ENCODE results near the gene CEMIP.

The CEMIP gene

GRCh38 chr15:80891006-80891405, 111.8 kb downstream of the CEMIP start:
- no peak for TF ChIP-seq CTCF (IDR thresholded peaks at IDR 0.05; ENCODE audit: insufficient read depth, low read length, poor library complexity, severe bottlenecking)
- Histone ChIP-seq H3K27me3 (replicated peaks; ENCODE audit: control insufficient read depth, insufficient read depth, low read length) (no peaks in the 10 kb centered on the region; the same call in none of the 2 replicates), H3K36me3 (ENCODE audit: control insufficient read depth, insufficient read depth, low read length) (no peaks in the 10 kb centered on the region), H3K4me3 (replicated peaks; ENCODE audit: low read depth, low read length) (no peak overlapping the region)
- no peak for DNase-seq (ENCODE audit: extremely low read depth, insufficient read length)

- H3K27me3 ChIP-seq (replicated peaks; ENCODE audit: control insufficient read depth, insufficient read depth, low read length) = no peaks in the 10 kb centered on the region; the same call in none of the 2 replicates
- TF ChIP-seq CTCF (IDR thresholded peaks at IDR 0.05; ENCODE audit: insufficient read depth, low read length, poor library complexity, severe bottlenecking) = no peak
- no peak overlapping the region for H3K4me3 ChIP-seq (replicated peaks; ENCODE audit: low read depth, low read length)
- DNase-seq (ENCODE audit: extremely low read depth, insufficient read length) = no peak
- H3K36me3 ChIP-seq (ENCODE audit: control insufficient read depth, insufficient read depth, low read length) = no peaks in the 10 kb centered on the region
Measured at GRCh38 chr15:80892414-80892813, 113.2 kb downstream of the CEMIP start.

- Histone ChIP-seq H3K27me3 (replicated peaks; ENCODE audit: control insufficient read depth, insufficient read depth, low read length) (no peaks in the 10 kb centered on the region; the same call in 1 of the 2 replicates), H3K4me3 (replicated peaks; ENCODE audit: low read depth, low read length) (no peak overlapping the region), H3K36me3 (ENCODE audit: control insufficient read depth, insufficient read depth, low read length) (no peaks in the 10 kb centered on the region)
- no peak for DNase-seq (ENCODE audit: extremely low read depth, insufficient read length)
- no peak for TF ChIP-seq CTCF (IDR thresholded peaks at IDR 0.05; ENCODE audit: insufficient read depth, low read length, poor library complexity, severe bottlenecking)
Measured at GRCh38 chr15:80893777-80894176, 114.6 kb downstream of the CEMIP start.

GRCh38 chr15:80895091-80895490, 115.9 kb downstream of the CEMIP start:
- TF ChIP-seq CTCF (IDR thresholded peaks at IDR 0.05; ENCODE audit: insufficient read depth, low read length, poor library complexity, severe bottlenecking) = no peak
- H3K4me3 ChIP-seq (replicated peaks; ENCODE audit: low read depth, low read length) = no peak overlapping the region
- H3K27me3 ChIP-seq (replicated peaks; ENCODE audit: control insufficient read depth, insufficient read depth, low read length) = no peaks in the 10 kb centered on the region; the same call in 1 of the 2 replicates
- no peaks in the 10 kb centered on the region for H3K36me3 ChIP-seq (ENCODE audit: control insufficient read depth, insufficient read depth, low read length)
- DNase-seq (ENCODE audit: extremely low read depth, insufficient read length) = no peak

- no peak for DNase-seq (ENCODE audit: extremely low read depth, insufficient read length)
- no peak for TF ChIP-seq CTCF (IDR thresholded peaks at IDR 0.05; ENCODE audit: insufficient read depth, low read length, poor library complexity, severe bottlenecking)
- no peaks in the 10 kb centered on the region; the same call in 1 of the 2 replicates for H3K27me3 ChIP-seq (replicated peaks; ENCODE audit: control insufficient read depth, insufficient read depth, low read length)
- H3K36me3 ChIP-seq (ENCODE audit: control insufficient read depth, insufficient read depth, low read length) = no peaks in the 10 kb centered on the region
- no peak overlapping the region for H3K4me3 ChIP-seq (replicated peaks; ENCODE audit: low read depth, low read length)
Measured at GRCh38 chr15:80895965-80896364, 116.8 kb downstream of the CEMIP start.

GRCh38 chr15:80898040-80898439, 118.9 kb downstream of the CEMIP start:
- no peak for DNase-seq (ENCODE audit: extremely low read depth, insufficient read length)
- H3K27me3 ChIP-seq (replicated peaks; ENCODE audit: control insufficient read depth, insufficient read depth, low read length) = no peaks in the 10 kb centered on the region; the same call in 1 of the 2 replicates
- no peak overlapping the region for H3K4me3 ChIP-seq (replicated peaks; ENCODE audit: low read depth, low read length)
- TF ChIP-seq CTCF (IDR thresholded peaks at IDR 0.05; ENCODE audit: insufficient read depth, low read length, poor library complexity, severe bottlenecking) = no peak
- no peaks in the 10 kb centered on the region for H3K36me3 ChIP-seq (ENCODE audit: control insufficient read depth, insufficient read depth, low read length)

Measured in GM06990 (cell line).